SIG-M5 treated with dmso at 0.1 percent for 504 hours (cell line): ENCODE results near the gene SLC22A3.

Experiments
- DNase-seq: peaks from one replicate; lab custom pipeline; 2025; ENCODE audit not compliant: unreplicated experiment; lab: John Stamatoyannopoulos, UW

Gene SLC22A3

DNA sequence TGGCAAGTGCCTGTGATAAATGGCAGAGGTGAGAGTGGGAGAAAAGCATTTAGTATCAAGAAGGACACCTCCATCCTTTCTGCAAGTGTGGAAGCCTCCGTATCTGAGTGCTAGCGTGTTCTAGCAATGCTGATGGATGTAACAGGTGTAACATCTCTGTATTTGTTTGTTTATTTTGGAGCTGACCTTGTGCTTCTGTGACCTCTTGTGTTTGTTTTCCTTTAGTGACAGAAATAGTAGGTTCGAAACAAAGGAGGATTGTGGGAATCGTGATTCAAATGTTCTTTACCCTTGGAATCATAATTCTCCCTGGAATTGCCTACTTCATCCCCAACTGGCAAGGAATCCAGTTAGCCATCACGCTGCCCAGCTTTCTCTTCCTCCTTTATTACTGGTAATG, 60.4 kb downstream of the SLC22A3 start:
- no peak for DNase-seq

DNA sequence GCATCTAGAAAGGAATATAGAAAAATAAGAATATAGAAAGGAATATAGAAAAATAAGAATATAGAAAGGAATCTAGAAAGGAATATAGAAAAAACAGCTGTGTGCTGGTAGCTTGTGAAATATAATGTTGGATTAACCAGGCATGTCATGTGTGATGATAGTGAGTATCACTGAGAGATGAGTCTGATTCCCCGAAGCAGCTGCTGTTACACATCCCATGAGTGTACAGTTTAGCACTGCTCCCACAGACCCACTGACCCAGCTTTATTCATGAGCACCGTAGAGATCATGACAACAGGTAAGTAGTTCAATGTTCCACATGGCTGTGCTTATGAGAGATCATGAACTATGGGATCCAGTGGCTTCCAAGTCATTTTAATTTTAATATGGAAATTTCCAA, 64.8 kb downstream of the SLC22A3 start:
- no peak for DNase-seq

DNA sequence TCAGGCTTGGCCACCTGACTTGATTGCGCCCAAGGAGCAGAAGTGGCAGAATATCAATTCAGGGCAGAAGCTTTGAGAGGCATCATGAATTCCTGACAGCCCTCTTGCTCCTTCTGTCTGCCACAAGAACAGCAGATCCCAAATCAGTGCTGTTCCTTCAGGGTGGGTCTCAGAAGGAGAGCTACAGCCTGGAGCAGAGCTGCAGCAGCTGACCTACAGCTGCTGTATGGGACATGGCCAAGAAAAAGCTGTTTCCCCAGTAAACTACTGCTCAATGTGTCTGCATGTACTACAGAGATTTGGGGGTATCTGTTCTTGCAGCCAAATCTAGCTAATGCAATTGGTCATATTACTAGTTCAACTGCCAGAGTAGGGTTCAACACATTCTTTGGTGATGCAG, 69.0 kb downstream of the SLC22A3 start:
- DNase-seq: no peak

DNA sequence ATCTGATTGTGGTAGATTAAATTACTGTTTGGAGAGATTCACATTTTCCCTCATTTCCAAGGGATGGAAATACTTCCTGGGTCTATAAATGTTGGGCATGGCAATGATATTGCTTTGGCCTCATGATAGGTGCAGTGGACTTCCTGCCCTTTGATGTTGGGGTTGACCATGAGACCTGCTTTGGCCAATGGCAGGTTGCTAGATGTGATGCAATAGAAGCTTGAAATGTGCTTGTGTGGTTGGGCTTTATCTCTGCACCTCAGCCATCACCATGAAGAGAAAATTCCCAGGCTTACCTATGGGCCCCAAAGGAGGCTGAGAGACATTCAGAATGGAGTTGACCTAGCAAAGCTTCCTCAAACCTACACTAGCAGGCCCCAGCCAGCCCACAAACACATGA, 69.4 kb downstream of the SLC22A3 start:
- no peak for DNase-seq

DNA sequence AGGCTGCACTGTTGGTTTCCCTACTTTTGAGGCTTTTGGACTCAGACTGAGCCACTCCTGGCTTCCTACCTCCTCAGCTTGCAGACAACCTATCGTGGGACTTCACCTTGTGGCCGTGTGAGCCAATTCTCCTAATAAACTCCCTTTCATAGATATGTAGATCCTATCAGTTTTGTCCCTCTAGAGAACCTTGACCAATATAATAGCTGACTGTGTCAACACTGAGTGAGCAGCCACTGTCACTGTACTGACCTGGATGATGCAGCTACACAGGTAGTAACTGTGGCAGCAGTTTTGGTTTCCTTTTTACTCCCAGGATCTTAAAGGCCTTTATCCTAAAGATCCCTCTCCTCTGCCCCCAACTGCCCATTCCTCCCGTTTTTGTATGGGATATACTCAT, 70.2 kb downstream of the SLC22A3 start:
- no peak for DNase-seq

DNA sequence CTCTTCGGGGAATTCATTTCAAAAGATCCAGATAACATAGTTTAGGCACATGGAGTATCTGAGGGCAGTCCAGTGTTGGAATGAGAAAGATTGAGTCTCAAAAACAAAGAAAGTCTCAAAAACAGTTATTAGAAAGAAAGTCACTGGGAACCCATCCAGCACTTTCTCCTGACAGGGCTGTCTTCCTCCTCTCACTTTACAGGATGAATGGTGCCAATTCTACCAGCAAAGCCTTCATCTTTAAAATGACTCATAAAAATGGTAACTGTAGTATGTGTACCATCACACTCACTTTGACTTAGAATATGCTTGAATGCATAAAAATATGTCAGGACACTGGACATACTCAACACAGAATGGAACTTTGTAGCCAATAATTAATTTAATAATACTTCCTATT, 71.3 kb downstream of the SLC22A3 start:
- no peak for DNase-seq

DNA sequence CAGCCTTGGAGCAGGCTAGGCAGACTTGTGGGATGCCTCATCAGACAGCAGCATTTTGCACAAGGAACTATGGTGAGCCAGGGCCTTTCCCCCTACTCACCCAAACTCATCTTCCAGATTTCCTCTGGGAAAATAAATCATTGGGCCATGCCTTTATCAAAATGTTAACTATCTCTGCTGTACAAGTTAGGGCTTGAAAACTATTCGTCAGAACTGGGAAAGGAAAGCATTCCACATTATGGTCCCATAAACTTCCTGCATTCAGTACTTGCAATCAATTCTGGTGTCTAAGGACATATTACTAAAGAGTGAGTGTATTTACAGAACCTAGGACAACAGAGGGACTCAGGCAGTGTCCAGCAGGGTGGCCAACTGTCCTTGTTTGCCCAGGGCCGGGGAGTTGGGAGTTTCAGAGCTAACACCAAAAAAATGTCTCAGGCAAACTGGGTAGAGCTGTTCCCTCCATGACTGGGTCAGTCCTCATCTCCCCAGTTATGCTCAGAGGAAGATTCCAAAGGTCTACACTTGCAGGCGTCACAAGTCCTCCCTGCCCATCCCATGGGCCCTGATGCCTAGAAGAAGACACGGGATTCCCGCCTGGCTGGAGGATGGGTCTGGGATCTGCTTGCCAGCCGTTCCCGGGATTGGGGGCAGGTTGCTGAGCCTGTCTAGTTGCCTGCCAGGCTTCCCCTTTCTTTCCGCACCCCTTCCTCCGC, 72.2 kb downstream of the SLC22A3 start:
- no peak for DNase-seq

DNA sequence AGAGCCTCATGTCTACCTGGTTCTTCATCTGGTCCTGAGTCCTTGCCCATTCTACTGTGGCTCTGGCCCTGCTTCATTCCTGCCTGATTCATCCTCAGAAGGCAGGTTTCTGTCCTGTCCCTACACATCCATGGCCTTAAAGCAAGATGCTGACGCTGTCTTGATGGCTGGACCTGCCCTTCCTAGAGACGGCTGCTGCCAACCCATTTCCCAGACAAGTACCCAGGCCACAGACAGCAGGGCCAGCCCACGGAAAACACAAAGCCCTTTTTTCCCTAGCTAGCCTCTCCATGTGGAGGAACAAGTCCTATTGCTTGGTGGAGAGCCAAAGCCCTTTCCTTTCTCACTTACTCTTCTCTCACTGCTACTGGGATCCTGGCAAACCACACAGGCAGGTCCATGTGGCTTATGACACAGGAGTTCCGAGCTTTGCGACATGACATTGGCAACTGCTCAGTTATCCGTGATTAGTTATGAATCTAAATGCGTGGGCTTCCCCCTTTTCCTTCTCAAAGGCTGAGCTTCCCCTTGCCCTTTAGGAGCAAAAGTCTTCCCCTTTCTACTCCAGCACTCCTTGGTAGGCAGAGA, 72.9 kb downstream of the SLC22A3 start:
- no peak for DNase-seq

DNA sequence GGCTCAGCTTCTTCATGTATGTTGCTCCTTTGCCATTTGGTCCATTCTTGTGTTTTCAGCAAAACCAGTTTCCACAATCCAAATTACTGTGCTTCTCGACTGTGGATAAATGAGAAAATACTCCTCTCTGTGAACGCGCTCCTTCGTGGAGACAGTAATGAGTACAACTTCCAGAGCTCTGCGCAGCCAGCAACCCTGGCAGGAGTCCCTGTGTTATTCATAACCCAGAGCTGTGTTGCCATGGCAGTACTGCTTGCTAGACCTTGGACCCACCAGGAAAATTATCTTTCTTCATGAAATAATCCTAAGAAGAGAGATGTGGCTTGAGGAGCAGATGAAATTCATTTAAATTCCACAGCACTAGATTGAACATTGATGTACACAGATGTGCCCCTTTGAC, 73.7 kb downstream of the SLC22A3 start:
- no peak for DNase-seq

DNA sequence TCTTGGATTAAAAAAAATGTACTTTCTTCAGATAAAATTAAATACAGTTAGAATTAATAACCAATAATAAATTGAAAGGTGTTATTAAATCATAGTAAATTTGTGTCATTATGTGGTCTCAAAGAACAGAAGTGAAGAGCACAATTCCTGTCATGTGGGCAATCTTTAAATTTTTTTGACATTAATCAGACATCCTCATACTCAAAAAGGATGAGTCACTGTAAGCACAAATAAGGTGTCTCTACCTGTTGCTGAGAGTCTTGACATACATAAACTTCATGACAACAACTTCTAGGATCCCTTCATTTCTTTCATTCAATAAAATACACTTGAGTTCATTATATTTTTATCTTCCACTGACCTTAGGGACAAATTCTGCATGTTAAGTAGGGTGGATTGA, 76.1 kb downstream of the SLC22A3 start:
- no peak for DNase-seq

DNA sequence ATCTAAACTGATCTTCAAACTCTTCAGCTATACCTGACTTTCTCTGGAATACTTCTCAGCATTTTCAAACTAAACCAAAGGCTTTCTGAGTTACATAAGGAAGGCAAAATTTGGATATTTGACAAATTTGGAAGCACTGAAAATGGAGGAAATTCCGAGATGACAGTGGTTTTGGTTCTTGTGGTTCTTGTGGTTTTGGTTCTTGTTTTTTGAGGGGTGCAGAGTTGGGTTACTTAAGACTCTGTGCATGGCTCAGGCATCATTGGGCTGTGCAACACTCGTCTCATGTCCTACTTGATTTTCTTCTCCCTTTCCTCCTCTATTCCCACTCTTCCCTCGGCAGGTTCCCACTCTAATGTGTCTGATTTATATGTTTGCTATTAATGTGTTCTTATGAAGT, 78.0 kb downstream of the SLC22A3 start:
- DNase-seq: no peak

DNA sequence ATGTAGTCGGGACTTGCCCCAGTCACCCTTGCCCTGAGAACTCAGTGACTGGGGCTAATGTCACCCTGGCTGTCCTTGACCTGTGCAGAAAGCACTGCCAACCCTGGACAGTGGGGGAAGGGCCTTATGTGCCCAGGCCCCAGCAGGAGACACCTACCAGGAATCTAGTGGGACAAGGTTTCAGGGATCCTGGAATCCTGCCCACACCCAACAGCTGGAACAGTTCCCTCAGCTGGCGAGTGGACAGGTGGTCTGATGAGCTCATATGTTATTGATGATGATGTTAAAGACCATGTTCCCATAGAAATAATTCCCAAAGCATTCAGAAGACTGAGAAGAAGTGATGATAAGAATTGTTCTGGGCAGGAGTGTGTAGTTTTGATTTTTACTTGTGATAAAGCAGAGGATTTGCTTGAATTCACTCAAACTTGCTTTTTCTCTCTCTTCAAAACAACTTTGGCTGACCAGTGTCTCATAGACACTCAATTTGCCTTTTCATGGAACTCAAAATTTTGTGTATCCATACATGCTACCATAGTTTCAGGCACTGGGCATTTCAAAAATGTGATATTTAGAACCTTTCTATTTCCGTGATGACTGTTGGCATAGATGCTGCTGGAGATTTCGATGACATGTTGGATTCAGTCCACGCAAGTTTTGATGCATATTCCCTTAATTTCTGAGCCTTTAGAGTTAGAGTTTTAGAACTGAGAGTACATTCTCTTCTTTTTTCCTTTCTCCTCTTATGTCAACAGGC, 79.3 kb downstream of the SLC22A3 start:
- no peak for DNase-seq

DNA sequence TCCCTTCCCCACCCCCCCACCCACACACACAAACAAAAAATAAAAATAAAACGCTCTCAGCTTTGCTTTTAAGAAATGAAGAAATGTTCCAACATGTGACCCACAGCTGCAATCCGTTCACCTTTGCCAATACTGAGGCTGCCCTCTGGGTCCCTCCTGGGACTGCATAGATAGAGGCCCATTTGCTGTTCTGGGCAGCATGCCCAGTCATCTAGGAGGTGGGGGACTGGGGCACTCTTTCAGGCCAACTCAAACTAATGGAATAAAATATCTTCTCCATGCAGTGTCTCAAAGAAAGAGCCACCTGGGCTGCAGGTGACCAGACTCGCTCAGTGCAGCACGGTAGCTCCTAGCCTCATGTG, 79.9 kb downstream of the SLC22A3 start:
- no peak for DNase-seq

DNA sequence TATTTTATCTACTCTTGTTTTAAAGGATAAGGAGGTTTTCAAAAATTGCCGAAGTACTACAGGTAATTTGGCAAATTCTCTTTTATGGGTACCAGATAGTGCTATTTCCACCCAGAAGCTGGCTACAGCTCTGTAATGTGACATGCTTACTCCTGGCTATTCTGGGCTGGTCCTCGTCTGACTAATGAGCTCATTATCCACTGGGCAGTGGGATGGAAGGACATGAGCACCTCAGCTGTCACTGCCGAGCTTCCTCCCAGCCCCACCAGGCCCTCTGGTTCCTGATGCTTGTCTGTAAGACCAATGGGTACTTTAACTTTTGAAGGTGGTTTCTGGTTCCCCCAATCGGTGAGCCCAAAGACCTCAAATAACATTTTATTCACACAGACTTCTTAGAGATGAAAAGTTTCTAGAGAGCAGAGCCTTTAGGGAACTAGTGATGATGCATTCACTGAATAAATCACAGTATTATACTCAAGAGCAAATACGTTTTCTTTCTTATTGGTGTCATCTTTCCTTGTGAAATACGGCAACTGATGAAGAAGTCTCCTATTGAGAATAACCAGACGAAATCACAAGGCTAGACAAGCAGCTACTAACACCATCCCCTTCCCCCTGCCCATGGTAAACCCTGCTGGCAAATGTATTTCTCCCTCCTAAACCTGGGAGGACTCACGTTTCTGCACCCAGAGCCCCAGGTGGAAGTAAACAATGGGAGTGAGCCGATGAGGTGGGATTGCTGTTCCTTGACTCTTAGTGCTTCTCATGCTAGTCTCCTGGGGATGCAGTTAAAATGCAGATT, 80.8 kb downstream of the SLC22A3 start:
- DNase-seq: no peak

DNA sequence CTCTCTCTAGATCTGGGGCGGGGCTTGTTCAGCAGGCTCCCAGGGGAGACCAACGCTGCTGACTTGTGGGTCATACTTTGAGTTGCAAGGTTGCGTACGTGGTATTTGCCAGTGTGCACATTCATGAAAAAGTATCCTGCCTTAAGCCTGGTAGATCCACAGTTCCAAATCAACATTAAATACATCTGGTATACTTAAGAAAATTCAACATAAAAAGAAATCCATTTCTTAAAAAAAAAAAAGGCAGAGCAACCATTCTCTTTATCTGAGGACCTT, 81.4 kb downstream of the SLC22A3 start:
- no peak for DNase-seq

DNA sequence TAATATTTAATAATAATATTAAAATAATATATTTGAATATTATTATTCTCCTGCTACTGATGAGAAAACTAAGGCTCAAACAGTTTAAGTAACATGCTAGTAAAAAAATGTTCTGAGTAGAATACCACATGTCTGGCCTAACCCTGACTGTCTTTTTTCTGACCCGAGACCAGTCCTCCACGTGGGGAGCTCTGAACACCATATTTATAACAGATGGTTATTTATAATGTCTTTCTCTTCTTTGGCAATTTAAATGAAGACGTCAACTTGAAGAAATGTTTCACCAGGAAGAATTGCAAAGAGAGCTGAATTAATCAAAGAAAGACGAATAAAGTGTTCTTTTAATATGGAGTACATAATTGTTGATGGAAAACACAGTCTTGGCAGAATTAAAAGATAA, 82.0 kb downstream of the SLC22A3 start:
- DNase-seq: no peak

DNA sequence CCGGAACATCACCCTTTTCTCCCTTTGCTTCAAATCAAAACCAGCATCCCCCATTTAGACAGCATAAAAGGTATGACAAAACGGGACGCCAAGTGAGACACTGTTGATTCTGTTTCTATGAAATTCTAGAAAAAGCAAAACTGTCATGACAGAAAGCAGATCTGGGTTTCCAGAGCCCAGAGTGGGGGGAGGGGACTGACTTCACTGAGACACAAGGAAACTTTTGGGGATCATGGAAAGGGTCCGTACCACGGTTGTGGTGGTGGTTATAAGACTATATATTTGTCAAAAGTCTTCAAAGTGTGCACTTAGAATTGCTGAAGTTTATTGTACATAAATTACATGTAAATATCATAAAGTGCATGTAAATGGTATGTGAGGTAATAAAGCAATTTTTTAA, 82.6 kb downstream of the SLC22A3 start:
- no peak for DNase-seq

DNA sequence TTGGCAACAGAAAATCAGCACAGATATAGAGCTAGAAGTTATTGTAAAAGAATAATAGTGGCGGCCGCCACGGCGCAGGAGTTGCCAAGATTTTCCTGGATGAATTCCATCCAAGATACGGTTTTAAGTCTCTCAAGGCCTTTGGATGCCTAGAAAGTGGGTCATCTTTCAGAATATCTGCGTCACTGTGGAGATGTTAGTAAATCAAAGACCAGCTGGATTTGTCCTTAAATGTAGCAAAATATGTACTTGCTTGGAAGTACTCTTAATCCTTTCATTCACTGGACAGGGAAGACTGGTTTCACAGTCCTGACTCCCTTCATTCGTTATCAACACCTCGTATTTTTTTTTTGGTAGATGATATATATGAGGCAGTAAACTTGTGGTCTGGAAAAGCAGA, 83.0 kb downstream of the SLC22A3 start:
- no peak for DNase-seq

DNA sequence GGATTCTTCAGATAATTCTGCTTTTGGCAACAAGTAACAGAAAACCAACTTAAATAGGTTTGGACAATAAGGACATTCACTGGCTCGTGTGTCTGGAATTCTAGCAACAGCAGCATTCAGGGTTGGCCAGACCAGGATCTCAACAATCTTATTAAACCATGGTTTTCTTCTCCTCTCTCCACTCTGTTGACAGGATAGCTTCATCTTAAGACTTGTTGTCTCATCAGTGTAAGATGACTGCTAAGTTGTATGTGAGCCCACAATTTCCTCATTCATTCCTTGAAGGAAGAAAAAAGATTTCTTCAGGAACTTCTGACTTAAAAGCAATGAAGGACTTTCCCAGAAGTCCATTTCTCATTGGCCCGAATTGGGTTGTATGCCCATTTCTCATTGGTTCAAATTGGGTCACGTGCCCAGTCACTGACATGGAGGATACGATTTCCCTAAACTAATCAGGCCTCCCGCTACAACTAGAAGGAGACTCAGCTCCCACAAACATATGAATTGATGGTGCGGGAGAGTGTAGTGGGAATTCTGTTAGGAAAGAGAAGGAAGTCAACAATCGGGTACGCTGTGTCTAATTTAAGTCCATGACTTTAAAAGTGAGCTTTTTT, 83.7 kb downstream of the SLC22A3 start:
- no peak for DNase-seq

DNA sequence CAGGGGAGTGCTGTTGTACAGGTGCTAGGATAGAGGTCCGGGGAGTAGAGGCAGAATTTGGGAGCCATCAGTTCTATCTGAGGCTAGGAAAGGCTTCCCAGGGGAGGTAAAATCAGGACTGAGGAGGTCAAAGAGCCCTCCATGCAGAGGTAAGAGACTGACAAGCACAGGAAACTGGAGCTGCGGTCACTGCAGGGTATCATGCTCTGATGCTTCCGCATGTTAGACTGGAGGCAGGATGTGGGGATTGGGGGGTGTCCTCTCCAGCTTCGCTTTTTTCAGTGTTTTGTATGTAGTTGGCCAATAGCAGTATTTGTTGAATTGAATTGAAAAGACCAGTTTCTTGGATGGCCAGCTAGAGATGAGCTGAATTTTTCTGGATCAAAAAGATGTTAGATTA, 87.8 kb downstream of the SLC22A3 start:
- DNase-seq: no peak

DNA sequence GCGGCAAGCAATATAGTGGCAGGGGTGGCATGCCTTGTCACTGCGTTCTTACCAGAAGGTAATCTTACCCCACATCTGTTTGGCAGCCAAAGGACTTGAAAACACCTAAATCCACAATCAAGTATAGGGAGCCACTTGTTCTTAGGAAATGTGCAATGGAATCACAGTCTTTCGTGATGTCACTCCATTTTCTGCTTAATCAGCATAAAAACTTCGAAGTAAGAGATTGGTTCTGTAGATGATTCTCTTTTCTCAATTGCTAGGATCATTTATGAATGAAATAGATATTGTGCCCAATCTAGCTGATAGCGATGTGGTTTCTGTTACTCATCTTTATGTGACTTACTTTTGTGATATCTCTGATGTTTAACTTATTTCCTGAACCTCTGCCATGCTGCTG, 89.0 kb downstream of the SLC22A3 start:
- DNase-seq: no peak

DNA sequence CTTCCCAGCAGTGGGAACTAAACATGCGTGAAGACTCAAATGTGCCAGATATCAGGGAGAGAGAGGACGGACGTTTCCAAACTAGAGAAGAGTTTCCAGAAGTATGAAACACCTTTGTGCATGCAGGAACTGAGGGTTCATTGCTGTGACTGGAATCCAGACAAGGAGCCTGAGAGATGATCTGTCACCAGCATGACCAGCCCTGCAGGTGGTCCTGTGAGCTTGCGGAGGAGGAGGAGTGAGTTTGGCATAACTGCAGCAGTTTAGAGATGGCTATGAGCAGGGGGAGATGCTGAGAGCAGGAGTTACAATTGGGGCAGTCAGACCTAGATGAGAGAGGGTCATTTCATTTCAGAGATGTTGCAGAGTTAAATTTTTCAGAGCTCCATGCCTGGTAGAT, 89.6 kb downstream of the SLC22A3 start:
- DNase-seq: no peak
